H1 (cell line): ENCODE data around the gene PRR23E. TPM values are rescaled to one million over a fixed set of nuclear protein-coding genes. Genes with fewer than 3 reads are reported as not detected.

Experiments
- CEBPB ChIP-seq: IDR thresholded peaks from 2 replicates; pipeline ENCODE4 v1.6.1; 2012; ENCODE audit warnings: low read depth, low read length
- E2F6 ChIP-seq: IDR thresholded peaks from 2 replicates; pipeline ENCODE4 v1.6.1; 2012; ENCODE audit warnings: inconsistent platforms
- KDM5A ChIP-seq: fragments of 200-600 bp; IDR thresholded peaks from 2 replicates; pipeline ENCODE4 v1.7.1; 2012; ENCODE audit warnings: mild to moderate bottlenecking, low read length, inconsistent platforms, mixed read lengths
- NRF1 ChIP-seq: IDR thresholded peaks from 2 replicates; pipeline ENCODE4 v1.6.1; 2011; ENCODE audit warnings: mild to moderate bottlenecking, low read depth, low read length, improper control_type of control experiment
- polyA plus RNA-seq, 7 experiments: library from polyadenylated mRNA; depleted of rRNA in 3 of 7; stranded (reverse) in 5 of 7; unstranded in 2 of 7; fragments of >200 nt in 5 of 7; fragments of 200-250 nt in 2 of 7; gene quantifications; 1 replicate in 5 of 7; 2 replicates in 1 of 7; 4 replicates in 1 of 7; pipeline versions ENCODE4 v1.2.1 to v1.2.3, GENCODE V29; 2011 to 2013; ENCODE audit warnings: missing spikeins in 2 of 7, mixed read lengths in 2 of 7
- total RNA-seq: library from RNA; stranded (reverse); fragmentation: NEBNext Ultra II Directional; extraction: Animal tissue kit (Norgen Biotek cat#: 25700); gene quantifications from 2 replicates; pipeline ENCODE4 v1.2.1, GENCODE V29; 2021

Gene PRR23E
- total and polyA plus RNA-seq, 2 of the 8 experiments (the other 6 are each of a cell fraction or from before 2014, with no cell fraction given), result not detected

- TF ChIP-seq NRF1 (no peak), CEBPB (no peak), E2F6 (no peak), KDM5A (no peak)
These were observed 43.2 kb upstream of the PRR23E start (continued) for GRCh38 chr3:127149621-127150310.
